Posterior cingulate gyrus (tissue), 11 donors: ENCODE results near the gene IL15RA.
"Not testable (repeated sequence)": the region's sequence is repeated elsewhere in the genome, so short reads cannot be mapped to it uniquely, and the experiment has no call there.

Experiments used
- DNase-seq, 10 donors: peaks; one replicate each; pipeline versions ENCODE4 v3.0.0 to v3.0.0-alpha.2; 2020 to 2021; ENCODE audit warnings: mixed read lengths in 3 of 10
- intact Hi-C: fragments of 100-400 bp; cut with DNase I; formaldehyde crosslinking; loops from one replicate; pipeline ENCODE4 v1.15.1; 2023

IL15RA gene

DNA sequence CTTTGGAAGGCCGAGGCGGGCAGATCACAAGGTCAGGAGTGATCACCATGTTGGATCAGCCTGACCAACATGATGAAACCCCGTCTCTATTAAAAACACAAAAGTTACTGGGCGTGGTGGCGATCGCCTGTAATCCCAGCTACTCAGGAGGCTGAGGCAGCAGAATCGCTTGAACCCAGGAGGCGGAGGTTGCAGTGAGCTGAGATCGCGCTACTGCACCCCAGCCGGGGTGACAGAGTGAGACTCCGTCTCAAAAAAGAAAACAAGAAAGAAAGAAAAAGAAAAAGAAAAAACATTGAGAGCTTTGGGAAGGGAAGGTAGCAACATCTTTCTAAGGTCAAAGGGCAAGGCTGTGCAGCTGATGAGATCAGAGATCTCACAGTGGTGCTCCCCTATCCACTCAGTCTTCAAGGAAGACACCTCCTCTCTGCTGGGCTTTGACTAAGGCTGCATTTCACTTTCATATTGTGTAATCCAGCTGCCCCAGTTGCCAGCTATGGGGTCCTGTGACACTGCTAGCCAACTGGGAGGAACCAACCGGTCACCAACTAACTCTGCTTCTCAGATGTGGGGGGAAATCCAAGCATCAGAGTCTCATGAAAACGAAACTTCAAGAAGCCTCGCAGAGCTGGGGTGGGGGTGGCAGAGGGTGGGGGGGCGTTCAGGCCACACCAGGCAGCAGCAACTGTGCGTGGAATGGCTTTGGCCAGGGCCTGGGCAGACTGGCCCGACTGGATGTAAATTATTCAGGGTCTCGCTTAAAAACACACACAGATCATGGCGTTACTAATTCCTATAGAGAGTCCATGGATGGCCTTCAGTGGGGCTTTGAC lies 1.5 kb downstream of the IL15RA start:
- no peak for DNase-seq
- intact Hi-C loops: loop anchor here (2.0 kb wide), 1 partner anchor 31 kb away; no protein-coding TSS in a partner anchor

DNA sequence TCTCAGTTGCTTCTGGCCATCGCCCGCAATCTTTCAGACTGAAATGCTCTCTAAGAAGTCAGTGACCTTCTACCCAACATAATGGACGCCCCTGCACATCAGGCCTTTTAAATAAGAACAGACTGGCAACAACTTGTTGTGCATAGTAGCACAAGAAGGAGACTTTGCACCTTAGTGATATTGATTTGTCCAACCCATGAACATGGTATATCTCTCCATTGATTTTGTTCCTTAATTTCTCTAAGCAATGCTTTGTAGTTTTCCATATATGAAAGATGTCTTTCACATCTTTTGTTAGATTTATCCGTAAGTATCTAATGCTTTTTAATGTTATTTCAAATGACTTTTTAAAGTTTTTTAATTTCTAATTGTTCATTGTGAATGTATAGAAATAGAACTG lies 4.3 kb downstream of the IL15RA start:
- DNase-seq: no peak
- intact Hi-C loops: no loop called here

DNA sequence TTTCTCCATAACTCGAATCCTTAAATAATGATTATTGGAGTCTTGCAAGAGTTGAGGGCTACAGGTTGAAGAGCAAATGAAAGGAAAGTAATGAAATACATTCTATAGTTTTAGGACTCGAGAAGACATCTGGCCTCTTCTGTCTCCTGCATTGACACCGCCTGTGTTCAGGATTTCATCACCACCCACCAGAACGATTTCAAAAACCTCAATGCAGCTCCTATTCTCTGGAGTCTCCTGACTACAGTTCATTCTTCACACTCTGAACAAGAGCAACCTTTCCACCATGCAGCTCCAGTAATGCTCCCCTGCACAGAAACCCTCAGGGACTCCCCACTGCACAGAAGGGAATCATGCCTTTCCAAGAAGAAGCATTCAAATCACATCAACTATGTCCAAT lies 5.5 kb downstream of the IL15RA start:
- DNase-seq: no peak
- intact Hi-C loops: no loop called here

DNA sequence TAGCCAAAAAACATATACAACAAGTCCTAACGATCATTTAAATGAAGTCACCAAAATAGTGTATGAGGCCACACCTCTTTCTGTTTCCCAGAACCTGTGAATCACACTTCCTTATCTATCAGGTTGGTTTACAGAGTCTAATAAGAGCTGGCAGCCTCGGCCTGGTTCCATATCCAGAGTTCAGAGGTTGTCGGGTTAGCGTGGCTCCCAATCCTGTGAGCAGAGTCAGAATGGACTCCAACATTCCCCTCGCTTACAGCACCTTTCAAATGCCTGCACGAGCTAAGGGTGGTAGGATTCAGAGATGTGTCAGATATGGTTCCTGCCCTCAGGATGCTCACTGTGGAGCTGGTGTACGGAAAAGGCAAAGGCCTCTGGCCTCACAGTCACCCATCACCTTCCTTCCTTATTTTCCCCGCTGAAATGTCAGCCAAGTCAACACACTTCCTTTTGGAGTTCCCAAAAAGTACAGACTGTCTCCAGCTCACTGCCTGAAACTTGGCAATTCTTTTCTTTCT lies 6.0 kb downstream of the IL15RA start:
- no peak for DNase-seq
- intact Hi-C loops: no loop called here

DNA sequence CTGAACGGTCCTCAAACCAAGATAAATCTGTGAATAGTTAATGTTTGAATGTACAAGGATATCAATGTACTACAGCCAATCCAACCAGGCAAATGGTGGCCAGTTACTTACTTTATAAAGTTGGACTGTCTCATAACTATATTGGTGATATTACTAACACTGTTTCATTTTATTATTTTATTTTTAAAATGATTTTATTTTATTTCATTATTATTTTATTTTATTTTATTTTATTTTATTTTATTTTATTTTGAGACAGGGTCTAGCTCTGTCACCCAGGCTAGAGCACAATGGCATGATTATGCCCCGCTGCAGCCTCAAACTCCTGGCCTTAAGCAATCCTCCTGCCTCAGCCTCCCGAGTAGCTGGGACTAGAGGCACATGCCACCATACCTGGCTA lies 6.8 kb downstream of the IL15RA start:
- intact Hi-C loops: no loop called here
- no peak for DNase-seq

DNA sequence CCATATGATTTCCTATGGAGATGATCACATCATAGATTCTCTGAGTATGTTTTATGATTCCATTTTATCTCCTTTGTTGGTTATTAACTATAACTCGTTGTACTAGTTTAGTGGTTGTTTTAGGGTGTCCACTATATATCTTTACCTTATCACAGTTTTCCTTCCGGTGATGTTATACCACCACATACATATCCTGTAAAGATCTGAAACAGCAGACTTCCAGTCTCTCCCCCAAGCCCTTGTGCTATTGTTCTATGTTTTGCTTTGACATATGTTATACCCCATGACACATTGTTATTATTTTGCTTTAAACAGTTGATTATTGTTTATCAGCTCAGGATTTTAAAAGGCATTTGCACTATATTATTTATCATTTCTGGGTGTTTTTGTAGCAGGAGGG lies 7.3 kb downstream of the IL15RA start:
- intact Hi-C loops: no loop called here
- DNase-seq: no peak

DNA sequence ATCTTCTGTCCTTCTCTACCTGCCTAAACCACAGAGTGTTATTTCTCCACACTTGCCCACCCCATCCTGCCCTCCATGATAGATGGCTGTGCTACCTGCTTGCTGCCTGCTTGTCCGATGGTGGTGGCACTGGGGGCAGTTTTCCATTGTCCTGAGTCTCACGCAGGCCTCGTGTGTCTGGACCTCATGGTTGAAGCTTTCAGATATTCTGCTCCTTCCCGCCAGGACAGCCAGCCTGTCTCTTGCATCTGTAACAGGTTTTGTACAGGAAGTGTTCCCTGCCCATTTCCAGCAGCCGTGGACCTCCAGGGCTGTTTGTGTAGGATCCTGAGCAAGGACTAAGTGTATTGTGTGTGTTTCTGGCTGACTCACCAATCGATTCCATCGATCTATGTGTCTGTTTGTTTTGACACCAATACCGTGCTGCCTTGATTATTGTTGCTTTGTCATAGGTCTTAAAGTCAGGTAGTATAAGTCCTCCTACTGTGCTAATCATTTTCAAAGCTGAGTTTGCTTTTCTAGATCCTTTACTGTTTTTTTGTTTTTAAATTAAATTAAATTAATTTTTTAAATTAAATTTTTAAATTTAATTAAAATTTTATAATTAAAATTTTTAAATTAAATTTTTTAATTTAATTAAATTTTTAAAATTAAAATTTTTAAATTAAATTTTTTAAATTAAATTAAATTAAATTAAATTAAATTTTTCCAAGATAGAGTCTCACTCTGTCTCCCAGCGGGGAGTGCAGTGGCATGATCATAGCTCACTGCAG lies 8.5 kb downstream of the IL15RA start:
- intact Hi-C loops: no loop called here
- DNase-seq: peak in 1 of 10 donors; percentile 58

DNA sequence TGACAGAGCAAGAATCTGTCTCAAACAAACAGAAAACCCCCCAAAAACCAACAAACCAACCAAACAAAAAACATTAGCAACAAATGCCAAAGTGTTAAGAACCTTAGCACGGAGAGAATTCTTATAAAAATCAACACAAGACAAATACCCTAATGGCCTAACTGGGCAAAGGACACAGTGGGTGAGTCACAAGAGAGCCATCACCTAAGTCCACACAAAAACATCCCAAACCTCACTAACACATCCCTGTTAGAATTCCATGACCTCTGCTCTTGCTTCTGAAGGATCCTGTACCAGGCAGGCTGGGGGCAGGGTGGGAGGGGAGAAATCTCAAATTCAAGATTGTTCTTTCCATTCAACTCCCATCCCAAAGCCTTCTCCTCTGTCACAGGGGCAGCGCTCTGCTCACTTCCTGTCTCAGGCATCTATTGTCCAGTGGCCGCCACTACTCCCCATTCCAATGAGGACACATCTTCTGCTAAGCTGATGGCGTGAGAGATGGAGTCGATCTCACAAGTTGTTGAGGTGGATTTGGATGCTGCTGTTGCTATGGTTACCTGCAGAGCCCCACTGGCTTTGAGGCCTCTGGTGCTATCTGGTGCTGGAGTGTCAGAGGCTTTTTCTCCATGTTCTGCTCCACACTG lies 9.2 kb downstream of the IL15RA start:
- intact Hi-C loops: no loop called here
- DNase-seq: no peak

DNA sequence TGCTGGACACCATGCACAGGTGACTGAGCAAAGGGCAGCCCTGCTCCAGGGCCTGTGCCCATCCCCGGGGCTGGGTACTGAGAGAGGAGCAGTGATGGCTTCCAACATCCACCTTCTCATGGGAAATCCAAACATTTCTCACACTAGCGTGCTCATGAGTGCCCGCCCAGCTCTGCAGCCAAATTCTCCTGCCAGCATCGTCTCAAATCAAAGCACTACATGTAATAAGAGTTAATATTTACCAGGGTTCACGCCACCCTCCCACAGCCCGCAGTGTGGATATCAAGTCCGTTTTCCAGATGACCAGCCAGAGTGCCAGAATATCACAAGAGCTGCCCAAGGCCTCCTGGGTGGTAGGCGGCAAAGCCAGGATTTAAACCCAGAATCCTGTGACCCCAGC lies 12.1 kb downstream of the IL15RA start:
- DNase-seq: peak in 1 of 10 donors; percentile 57
- intact Hi-C loops: no loop called here

DNA sequence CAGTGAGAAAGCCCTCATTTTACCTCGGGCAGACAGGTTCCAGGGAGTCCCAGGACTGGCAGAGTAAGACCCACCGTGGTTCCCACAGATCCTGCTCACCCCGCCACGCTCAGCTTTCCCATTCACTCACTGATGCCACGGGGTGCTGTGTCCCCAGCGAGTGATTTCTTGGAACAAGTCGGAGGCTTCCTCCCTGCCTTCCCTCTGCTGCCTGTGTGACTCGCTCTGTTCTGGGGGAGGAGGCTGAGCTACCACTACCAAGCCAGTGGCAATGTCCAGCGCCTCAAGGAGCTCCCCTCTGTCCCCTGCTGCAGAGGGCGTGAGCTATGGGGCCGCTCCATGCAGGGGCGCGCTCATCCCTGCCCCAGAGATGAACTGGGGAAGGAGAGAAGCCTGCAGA lies 12.6 kb downstream of the IL15RA start:
- DNase-seq: peak in 2 of 10 donors; percentile 45 to 59
- intact Hi-C loops: no loop called here

DNA sequence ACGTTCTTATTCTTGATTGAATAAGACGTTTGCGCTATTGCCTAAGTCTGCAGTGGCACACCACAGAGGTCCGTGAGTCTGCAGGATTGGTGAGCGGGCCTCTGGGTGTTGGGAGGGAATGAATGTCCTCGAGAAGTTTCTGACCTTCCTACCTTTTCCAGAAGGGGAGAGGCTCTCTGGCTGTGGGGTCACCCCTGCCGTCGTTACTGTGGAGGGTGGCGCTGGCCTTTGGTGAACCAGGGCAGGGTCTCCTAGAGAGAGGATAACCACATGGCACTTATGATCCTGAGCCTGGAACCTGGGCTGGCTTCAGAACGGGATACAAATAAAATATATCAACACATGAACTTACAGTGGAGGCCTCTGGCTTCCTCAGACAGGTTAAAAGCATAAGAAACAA lies 13.8 kb downstream of the IL15RA start:
- peak in 2 of 10 donors; percentile 26 to 28 for DNase-seq
- intact Hi-C loops: no loop called here

DNA sequence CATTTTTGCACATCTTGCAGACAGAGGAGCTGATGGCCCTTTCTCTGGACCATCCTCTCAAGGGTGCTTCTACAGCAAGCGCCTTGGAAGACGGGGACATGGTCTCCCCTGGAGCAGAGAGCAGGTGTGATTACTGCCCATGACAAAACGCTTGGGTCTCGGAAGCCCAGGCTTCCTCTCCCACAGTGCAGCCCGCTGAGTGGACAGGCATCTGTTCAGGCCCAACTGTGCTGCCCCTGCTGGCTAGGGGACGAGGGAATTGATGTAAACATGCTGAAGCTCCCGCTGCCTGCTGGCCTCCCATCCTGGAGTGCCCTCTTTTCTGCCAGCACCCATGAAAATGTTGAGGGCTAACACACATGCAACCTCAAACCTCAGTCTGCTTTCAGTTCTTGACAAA lies 14.3 kb downstream of the IL15RA start:
- peak in 2 of 10 donors; percentile 55 to 72 for DNase-seq
- intact Hi-C loops: no loop called here

DNA sequence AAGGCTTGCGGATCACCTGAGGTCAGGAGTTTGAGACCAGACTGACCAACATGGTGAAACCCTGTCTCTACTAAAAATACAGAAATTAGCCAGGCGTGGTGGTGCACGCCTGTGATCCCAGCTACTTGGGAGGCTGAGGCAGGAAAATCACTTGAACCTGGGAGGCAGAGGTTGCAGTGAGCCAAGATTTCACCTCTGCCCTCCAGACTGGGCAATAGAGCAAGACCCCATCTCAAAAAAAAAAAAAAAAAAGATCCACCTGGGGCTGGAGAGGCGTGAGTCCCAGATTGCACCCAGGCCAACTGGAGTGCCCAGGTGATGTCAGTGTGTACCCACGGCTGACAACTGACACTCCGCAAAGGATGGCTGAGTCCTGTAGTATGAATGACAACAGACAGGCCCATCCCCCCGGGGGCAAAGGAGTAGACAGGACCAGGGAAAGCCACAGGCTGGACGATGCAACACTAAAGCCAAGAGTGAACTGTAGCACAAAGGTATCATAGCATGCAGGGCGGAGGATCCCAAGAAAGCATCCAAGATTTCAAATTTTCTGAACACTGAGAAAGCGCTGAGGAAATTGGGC lies 14.9 kb downstream of the IL15RA start:
- intact Hi-C loops: not testable (repeated sequence)
- DNase-seq: peak in 1 of 10 donors; percentile 28

DNA sequence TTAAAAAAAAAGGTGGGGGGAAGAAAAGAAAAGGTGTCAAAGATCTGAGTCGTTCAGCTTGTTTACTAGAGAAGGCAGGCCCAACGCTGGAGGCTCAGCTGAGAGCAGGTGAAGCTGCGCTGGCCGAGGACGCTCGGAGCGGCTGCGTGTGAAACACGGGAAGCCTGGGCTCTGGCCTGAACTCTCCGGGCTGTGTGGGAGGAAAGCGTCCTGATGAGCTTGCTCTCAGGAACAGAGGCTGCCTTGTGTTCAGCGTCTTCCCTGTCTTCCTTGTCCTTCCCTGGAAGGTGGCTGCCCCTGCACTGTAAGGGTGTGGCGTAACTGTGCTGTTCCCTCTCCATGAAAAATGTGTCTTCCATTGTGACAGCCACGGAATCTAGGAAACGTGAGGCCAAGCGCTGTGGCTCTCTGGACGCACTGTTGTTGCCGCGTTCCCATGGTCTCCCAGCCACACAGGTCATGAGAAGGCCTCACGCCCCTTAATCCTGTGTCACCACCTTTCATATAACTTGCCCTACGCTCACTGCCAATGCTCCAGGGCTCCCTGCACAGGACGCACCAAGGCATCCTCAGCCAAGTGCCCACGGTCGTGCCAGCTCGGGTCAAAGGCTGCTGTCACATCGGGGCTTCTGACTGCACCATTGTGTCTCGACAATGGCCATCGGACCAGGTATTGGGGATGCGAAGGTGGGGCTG lies 15.8 kb downstream of the IL15RA start:
- intact Hi-C loops: no loop called here
- peak in 2 of 10 donors; percentile 38 to 71 for DNase-seq

DNA sequence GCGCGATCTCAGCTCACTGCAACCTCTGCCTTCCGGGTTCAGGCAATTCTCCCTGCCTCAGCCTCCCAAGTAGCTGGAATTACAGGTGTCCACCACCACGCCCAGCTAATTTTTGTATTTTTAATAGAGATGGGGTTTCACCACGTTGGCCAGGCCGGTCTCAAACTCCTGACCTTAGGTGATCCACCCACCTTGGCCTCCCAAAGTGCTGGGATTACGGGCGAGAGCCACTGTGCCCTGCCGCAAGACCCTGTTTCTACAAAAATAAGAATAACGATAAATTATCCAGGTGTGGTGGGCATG lies 16.4 kb downstream of the IL15RA start:
- peak in 2 of 10 donors; percentile 38 to 51 for DNase-seq
- intact Hi-C loops: not testable (repeated sequence)

DNA sequence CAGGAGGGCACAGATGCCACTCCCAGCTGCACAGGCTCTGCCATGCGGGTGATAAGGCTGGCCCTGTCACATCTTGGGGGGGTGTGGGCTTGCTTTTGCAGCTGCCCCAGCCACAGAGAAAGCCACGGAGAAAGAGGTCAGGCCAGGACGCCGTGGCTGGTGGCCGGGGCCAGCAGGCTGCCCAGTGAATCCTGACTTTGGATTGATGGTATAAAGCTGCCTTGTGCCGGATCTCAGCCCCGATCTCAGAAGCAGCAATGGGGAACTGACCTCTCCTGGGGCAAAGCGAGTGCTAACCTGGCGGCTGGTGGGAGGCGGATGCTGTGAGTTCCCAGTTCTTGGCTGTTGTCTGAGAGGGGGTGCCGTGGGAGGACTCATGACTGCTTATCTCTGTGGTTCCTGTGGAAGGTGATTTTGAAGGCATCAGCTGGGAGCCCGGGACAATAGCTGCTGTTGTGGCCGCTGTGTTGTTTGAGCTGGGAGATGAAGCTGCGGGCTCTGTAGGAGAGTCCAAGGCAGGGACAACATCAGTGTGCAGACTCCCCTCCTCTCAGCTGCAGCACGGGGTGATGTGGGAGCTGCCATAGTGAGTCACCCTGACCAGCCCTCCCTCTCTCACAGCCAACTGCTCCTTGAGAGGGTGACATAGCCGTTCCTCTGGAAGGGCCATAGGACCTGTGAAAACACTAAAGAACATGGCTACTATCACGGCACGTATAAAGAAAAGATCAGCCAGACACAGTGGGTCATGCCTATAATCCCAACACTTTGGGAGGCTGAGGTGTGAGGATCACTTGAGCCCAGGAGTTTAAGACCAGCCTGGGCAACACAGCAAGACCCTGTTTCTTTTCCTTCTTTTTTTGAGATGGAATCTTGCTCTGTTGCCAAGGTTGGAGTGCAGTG lies 17.0 kb downstream of the IL15RA start:
- DNase-seq: peak in 2 of 10 donors; percentile 68 to 82
- intact Hi-C loops: no loop called here

DNA sequence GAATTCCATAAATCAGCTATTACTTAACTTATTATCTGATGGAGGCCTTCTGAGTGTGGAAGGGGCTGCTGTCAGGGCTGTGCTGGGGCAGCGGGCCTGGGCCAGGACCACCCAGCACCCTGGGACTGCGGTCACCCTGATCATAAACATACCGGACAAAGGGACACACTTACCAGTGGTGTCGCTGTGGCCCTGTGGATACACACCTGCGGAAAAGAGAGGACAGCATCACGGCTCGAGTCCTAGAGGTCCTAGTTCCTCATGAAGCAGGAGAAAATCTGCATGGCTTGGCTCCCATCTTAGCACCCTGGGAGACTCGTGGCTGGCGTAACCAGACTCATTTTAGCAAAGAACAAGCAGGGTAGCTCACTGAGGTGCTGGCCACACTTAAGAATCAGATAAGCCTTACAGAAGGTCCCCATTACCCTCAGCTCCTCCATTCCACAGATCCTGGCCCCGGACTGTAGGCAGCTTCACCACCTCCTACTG lies 17.7 kb downstream of the IL15RA start:
- DNase-seq: peak in 2 of 10 donors; percentile 51 to 77
- intact Hi-C loops: no loop called here

DNA sequence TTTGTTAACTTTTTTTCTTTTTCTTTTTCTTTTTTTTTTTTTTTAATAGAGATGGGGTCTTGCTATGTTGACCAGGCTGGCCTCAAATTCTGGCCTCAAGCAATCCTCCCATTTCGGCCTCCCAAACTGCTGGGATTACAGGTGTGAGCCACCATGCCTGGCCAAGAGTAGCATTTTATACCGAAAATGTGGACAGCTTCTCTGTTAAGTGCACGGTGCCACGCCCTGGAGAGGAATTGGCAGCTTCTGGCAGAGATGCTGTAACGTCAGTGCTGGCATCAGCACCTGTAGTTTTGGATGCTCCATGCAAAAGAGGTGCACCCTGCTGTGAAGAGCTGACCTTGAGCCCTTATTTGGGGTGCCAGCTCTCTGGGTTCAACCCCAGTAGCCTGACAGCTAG lies 18.2 kb downstream of the IL15RA start:
- no peak for DNase-seq

DNA sequence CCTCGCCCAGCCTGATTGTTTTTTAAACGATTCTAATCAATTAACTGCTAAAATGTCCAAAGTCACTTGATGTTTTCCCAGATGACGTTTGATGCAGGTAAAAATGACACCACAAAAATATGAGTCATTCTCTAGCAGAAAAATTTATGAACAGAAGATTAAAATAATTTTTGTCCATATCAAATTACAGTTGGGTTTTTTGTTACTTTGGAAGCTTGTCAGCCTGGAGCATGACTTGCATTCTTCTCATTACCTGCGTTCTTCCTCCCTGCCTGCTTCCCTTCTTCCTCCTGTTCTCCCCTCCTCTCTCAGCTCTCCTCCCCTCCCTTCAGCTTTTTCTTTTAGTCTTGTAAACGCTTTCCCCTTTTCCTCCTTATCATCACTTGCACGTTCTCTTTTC lies 18.7 kb downstream of the IL15RA start:
- no peak for DNase-seq
- intact Hi-C loops: no loop called here

More for the DNA sequence above, 18.2 kb downstream of the IL15RA start:
- intact Hi-C loops: no loop called here
